Bronchial epithelial cell (primary cell): ENCODE measurements around the gene PAX6. TPM values are rescaled to one million over a fixed set of nuclear protein-coding genes. Genes with fewer than 3 reads are reported as not detected.

Experiments
- DNase-seq: peaks from one replicate; pipeline ENCODE4 v3.0.0-alpha.2; 2010; ENCODE audit warnings: low read depth
- FAIRE-seq: peaks from 2 replicates; lab custom pipeline; 2011; peaks lifted over from hg19 to GRCh38; lab: Jason Lieb, UNC
- H3K27me3 ChIP-seq: 2 replicates; pipeline ENCODE4 v1.5.1; 2011; ENCODE audit warnings: low read length; ENCODE audit not compliant: control insufficient read depth, insufficient read depth
- H3K36me3 ChIP-seq: 2 replicates; pipeline ENCODE4 v1.5.1; 2011; ENCODE audit warnings: low read length; ENCODE audit not compliant: control insufficient read depth, insufficient read depth
- H3K4me3 ChIP-seq: 2 replicates; pipeline ENCODE4 v1.5.1; 2011; ENCODE audit warnings: mild to moderate bottlenecking, low read depth, low read length, control low read depth
- CTCF ChIP-seq: IDR thresholded peaks from 2 replicates; pipeline ENCODE4 v1.5.1; 2011; ENCODE audit warnings: mild to moderate bottlenecking, moderate library complexity, low read length, control low read depth, inconsistent platforms; ENCODE audit not compliant: insufficient read depth, severe bottlenecking
- total RNA-seq: library from RNA; depleted of rRNA; stranded (reverse); fragments of >200 nt; gene quantifications from 2 replicates; pipeline ENCODE4 v1.2.1, GENCODE V29; 2014

PAX6 gene
- total RNA-seq, 1 donor from 2014 or later: not detected

- H3K27me3 ChIP-seq: peaks cover 88% of the 10 kb centered on the region
- DNase-seq (no peak), FAIRE-seq (no peak)
- no peaks in the 10 kb centered on the region for H3K36me3 ChIP-seq
- peak overlapping the region; percentile 14 for H3K4me3 ChIP-seq
- TF ChIP-seq CTCF: no peak
Measured at GRCh38 chr11:31817621-31818424, 6.7 kb upstream of the PAX6 start.

GRCh38 chr11:31817054-31817620 is 6.0 kb upstream of the PAX6 start:
- Histone ChIP-seq H3K4me3 (no peak overlapping the region), H3K27me3 (peaks cover 90% of the 10 kb centered on the region), H3K36me3 (no peaks in the 10 kb centered on the region)
- FAIRE-seq: no peak
- no peak for DNase-seq
- TF ChIP-seq CTCF: no peak

- H3K4me3 ChIP-seq: no peak overlapping the region
- DNase-seq: no peak
- H3K27me3 ChIP-seq: peaks cover 88% of the 10 kb centered on the region
- FAIRE-seq: no peak
- TF ChIP-seq CTCF: no peak
- no peaks in the 10 kb centered on the region for H3K36me3 ChIP-seq
Measured at GRCh38 chr11:31816468-31817053, 5.4 kb upstream of the PAX6 start.

GRCh38 chr11:31815711-31816467 is 4.8 kb upstream of the PAX6 start:
- H3K27me3 ChIP-seq: peaks cover 89% of the 10 kb centered on the region
- H3K4me3 ChIP-seq: no peak overlapping the region
- DNase-seq (no peak), FAIRE-seq (no peak)
- H3K36me3 ChIP-seq: no peaks in the 10 kb centered on the region
- TF ChIP-seq CTCF: no peak

GRCh38 chr11:31814176-31814868 is 3.2 kb upstream of the PAX6 start:
- peaks cover 88% of the 10 kb centered on the region for H3K27me3 ChIP-seq
- no peaks in the 10 kb centered on the region for H3K36me3 ChIP-seq
- FAIRE-seq (no peak), DNase-seq (no peak)
- no peak for TF ChIP-seq CTCF
- H3K4me3 ChIP-seq: no peak overlapping the region
